Measurements from ENCODE around the gene BRD7. TPM values are rescaled to one million over a fixed set of nuclear protein-coding genes. Genes with fewer than 3 reads are reported as not detected.

The BRD7 gene
- total and polyA plus RNA-seq, 10 of the 15 experiments (the other 5 are each of a cell fraction or from before 2014, with no cell fraction given): 16.9 to 74.7 (median 52.0) TPM

DNA sequence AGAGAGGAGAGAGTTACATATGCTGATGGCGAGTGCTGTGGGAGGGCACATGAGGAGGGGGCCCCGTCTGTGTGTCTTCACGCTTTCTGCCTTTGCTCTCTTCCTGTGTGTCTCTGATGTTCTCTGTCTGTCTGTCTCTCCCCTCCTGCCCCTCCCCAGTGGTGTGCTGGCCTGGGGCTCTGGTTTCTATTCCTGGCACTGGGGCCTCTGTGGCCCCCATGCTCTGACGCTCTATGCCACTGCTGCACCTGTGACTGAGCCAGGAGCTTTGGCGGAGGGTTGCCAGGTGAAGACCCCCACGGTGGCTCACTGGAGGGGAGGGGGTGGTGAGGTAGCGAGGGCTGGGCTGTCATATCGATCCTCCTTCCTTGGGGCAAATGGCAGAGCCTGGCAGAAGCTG, 24.6 kb upstream of the BRD7 start (continued):
- TF ChIP-seq, protein P1, sequence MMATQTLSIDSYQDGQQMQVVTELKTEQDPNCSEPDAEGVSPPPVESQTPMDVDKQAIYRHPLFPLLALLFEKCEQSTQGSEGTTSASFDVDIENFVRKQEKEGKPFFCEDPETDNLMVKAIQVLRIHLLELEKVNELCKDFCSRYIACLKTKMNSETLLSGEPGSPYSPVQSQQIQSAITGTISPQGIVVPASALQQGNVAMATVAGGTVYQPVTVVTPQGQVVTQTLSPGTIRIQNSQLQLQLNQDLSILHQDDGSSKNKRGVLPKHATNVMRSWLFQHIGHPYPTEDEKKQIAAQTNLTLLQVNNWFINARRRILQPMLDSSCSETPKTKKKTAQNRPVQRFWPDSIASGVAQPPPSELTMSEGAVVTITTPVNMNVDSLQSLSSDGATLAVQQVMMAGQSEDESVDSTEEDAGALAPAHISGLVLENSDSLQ (IDR thresholded peaks at IDR 0.05): no peak
- no peak for TF ChIP-seq HDAC6 (IDR thresholded peaks at IDR 0.05; ENCODE audit: unreplicated experiment)
- no peak for TF ChIP-seq RB1 (IDR thresholded peaks at IDR 0.05; ENCODE audit: borderline replicate concordance)
- no peak for TF ChIP-seq BHLHE40 (IDR thresholded peaks at IDR 0.05; ENCODE audit: borderline replicate concordance in 1 of 2, low read depth in 2 of 2, low read length in 1 of 2)
- no peak for TF ChIP-seq KAT2A (conservative IDR thresholded peaks at IDR 0.05; ENCODE audit: control insufficient read depth, low read depth, low read length)
- TF ChIP-seq, protein P2, sequence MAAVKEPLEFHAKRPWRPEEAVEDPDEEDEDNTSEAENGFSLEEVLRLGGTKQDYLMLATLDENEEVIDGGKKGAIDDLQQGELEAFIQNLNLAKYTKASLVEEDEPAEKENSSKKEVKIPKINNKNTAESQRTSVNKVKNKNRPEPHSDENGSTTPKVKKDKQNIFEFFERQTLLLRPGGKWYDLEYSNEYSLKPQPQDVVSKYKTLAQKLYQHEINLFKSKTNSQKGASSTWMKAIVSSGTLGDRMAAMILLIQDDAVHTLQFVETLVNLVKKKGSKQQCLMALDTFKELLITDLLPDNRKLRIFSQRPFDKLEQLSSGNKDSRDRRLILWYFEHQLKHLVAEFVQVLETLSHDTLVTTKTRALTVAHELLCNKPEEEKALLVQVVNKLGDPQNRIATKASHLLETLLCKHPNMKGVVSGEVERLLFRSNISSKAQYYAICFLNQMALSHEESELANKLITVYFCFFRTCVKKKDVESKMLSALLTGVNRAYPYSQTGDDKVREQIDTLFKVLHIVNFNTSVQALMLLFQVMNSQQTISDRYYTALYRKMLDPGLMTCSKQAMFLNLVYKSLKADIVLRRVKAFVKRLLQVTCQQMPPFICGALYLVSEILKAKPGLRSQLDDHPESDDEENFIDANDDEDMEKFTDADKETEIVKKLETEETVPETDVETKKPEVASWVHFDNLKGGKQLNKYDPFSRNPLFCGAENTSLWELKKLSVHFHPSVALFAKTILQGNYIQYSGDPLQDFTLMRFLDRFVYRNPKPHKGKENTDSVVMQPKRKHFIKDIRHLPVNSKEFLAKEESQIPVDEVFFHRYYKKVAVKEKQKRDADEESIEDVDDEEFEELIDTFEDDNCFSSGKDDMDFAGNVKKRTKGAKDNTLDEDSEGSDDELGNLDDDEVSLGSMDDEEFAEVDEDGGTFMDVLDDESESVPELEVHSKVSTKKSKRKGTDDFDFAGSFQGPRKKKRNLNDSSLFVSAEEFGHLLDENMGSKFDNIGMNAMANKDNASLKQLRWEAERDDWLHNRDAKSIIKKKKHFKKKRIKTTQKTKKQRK (IDR thresholded peaks at IDR 0.05; ENCODE audit: low read depth, low read length): no peak
- TF ChIP-seq SMC3 (IDR thresholded peaks at IDR 0.05; ENCODE audit: borderline replicate concordance, low read length): no peak
- TF ChIP-seq, protein P3, sequence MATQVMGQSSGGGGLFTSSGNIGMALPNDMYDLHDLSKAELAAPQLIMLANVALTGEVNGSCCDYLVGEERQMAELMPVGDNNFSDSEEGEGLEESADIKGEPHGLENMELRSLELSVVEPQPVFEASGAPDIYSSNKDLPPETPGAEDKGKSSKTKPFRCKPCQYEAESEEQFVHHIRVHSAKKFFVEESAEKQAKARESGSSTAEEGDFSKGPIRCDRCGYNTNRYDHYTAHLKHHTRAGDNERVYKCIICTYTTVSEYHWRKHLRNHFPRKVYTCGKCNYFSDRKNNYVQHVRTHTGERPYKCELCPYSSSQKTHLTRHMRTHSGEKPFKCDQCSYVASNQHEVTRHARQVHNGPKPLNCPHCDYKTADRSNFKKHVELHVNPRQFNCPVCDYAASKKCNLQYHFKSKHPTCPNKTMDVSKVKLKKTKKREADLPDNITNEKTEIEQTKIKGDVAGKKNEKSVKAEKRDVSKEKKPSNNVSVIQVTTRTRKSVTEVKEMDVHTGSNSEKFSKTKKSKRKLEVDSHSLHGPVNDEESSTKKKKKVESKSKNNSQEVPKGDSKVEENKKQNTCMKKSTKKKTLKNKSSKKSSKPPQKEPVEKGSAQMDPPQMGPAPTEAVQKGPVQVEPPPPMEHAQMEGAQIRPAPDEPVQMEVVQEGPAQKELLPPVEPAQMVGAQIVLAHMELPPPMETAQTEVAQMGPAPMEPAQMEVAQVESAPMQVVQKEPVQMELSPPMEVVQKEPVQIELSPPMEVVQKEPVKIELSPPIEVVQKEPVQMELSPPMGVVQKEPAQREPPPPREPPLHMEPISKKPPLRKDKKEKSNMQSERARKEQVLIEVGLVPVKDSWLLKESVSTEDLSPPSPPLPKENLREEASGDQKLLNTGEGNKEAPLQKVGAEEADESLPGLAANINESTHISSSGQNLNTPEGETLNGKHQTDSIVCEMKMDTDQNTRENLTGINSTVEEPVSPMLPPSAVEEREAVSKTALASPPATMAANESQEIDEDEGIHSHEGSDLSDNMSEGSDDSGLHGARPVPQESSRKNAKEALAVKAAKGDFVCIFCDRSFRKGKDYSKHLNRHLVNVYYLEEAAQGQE (IDR thresholded peaks at IDR 0.05; ENCODE audit: low read depth, low read length): no peak

Data from GM12878 (cell line).